GM10847 (cell line): ENCODE results near the gene FGF22.

Experiments used
- POLR2A ChIP-seq: IDR thresholded peaks from 2 replicates; pipeline ENCODE4 v1.6.1; 2011; ENCODE audit not compliant: insufficient read length; ENCODE audit errors: extremely low read depth

The FGF22 gene

GRCh38 chr19:657611-658010 lies 17.9 kb downstream of the FGF22 start:
- TF ChIP-seq POLR2A: no peak

- no peak for TF ChIP-seq POLR2A
Observed at GRCh38 chr19:658059-658839, 18.6 kb downstream of the FGF22 start.

- TF ChIP-seq POLR2A: no peak
Observed at GRCh38 chr19:658916-659839, 19.5 kb downstream of the FGF22 start.

GRCh38 chr19:660793-661426 lies 21.2 kb downstream of the FGF22 start:
- TF ChIP-seq POLR2A: no peak

GRCh38 chr19:661427-662196 lies 21.9 kb downstream of the FGF22 start:
- TF ChIP-seq POLR2A: no peak

- no peak for TF ChIP-seq POLR2A
Observed at GRCh38 chr19:662207-662961, 22.7 kb downstream of the FGF22 start.

GRCh38 chr19:662962-663681 lies 23.4 kb downstream of the FGF22 start, which contains the start of gene RNF126:
TSS of gene RNF126 (minus strand) at chr19:663214. CDS start at chr19:663121, 93 bp downstream.
- TF ChIP-seq POLR2A: peak; percentile 81

- no peak for TF ChIP-seq POLR2A
Observed at GRCh38 chr19:663682-664117, 24.0 kb downstream of the FGF22 start.

- TF ChIP-seq POLR2A: no peak
Observed at GRCh38 chr19:664913-665443, 25.3 kb downstream of the FGF22 start.

- TF ChIP-seq POLR2A: no peak
Observed at GRCh38 chr19:670609-671075, 31.0 kb downstream of the FGF22 start.

- no peak for TF ChIP-seq POLR2A
Observed at GRCh38 chr19:674282-675151, 34.8 kb downstream of the FGF22 start.

GRCh38 chr19:676007-676338 lies 36.3 kb downstream of the FGF22 start:
- TF ChIP-seq POLR2A: no peak
